ENCODE data around the gene SUMO4.
A peak's percentile ranks its signal among the peaks of the same experiment; 100 is the strongest.

Gene SUMO4

GRCh38 chr6:149395185-149395584 is 4.9 kb upstream of the SUMO4 start (continued):
- TF ChIP-seq, protein P1, sequence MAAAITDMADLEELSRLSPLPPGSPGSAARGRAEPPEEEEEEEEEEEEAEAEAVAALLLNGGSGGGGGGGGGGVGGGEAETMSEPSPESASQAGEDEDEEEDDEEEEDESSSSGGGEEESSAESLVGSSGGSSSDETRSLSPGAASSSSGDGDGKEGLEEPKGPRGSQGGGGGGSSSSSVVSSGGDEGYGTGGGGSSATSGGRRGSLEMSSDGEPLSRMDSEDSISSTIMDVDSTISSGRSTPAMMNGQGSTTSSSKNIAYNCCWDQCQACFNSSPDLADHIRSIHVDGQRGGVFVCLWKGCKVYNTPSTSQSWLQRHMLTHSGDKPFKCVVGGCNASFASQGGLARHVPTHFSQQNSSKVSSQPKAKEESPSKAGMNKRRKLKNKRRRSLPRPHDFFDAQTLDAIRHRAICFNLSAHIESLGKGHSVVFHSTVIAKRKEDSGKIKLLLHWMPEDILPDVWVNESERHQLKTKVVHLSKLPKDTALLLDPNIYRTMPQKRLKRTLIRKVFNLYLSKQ (tag by site-specific recombination; IDR thresholded peaks at IDR 0.05; ENCODE audit: borderline replicate concordance): no peak
- TF ChIP-seq RBAK (tag by site-specific recombination; IDR thresholded peaks at IDR 0.05) (no peak), FEZF1 (tag by site-specific recombination; IDR thresholded peaks at IDR 0.05) (no peak), KLF10 (tag by site-specific recombination; IDR thresholded peaks at IDR 0.05) (no peak), ZNF132 (tag by site-specific recombination; IDR thresholded peaks at IDR 0.05; ENCODE audit: borderline replicate concordance) (no peak)
- TF ChIP-seq, protein P2, sequence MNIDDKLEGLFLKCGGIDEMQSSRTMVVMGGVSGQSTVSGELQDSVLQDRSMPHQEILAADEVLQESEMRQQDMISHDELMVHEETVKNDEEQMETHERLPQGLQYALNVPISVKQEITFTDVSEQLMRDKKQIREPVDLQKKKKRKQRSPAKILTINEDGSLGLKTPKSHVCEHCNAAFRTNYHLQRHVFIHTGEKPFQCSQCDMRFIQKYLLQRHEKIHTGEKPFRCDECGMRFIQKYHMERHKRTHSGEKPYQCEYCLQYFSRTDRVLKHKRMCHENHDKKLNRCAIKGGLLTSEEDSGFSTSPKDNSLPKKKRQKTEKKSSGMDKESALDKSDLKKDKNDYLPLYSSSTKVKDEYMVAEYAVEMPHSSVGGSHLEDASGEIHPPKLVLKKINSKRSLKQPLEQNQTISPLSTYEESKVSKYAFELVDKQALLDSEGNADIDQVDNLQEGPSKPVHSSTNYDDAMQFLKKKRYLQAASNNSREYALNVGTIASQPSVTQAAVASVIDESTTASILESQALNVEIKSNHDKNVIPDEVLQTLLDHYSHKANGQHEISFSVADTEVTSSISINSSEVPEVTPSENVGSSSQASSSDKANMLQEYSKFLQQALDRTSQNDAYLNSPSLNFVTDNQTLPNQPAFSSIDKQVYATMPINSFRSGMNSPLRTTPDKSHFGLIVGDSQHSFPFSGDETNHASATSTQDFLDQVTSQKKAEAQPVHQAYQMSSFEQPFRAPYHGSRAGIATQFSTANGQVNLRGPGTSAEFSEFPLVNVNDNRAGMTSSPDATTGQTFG (tag by site-specific recombination; IDR thresholded peaks at IDR 0.05; ENCODE audit: borderline replicate concordance): no peak
- TF ChIP-seq, protein P3, sequence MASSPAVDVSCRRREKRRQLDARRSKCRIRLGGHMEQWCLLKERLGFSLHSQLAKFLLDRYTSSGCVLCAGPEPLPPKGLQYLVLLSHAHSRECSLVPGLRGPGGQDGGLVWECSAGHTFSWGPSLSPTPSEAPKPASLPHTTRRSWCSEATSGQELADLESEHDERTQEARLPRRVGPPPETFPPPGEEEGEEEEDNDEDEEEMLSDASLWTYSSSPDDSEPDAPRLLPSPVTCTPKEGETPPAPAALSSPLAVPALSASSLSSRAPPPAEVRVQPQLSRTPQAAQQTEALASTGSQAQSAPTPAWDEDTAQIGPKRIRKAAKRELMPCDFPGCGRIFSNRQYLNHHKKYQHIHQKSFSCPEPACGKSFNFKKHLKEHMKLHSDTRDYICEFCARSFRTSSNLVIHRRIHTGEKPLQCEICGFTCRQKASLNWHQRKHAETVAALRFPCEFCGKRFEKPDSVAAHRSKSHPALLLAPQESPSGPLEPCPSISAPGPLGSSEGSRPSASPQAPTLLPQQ (tag by site-specific recombination; IDR thresholded peaks at IDR 0.05): no peak
- TF ChIP-seq, protein P4, sequence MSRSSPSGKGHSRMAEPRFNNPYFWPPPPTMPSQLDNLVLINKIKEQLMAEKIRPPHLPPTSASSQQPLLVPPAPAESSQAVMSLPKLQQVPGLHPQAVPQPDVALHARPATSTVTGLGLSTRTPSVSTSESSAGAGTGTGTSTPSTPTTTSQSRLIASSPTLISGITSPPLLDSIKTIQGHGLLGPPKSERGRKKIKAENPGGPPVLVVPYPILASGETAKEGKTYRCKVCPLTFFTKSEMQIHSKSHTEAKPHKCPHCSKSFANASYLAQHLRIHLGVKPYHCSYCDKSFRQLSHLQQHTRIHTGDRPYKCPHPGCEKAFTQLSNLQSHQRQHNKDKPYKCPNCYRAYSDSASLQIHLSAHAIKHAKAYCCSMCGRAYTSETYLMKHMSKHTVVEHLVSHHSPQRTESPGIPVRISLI (tag by site-specific recombination; IDR thresholded peaks at IDR 0.05): no peak
- TF ChIP-seq, protein P5, sequence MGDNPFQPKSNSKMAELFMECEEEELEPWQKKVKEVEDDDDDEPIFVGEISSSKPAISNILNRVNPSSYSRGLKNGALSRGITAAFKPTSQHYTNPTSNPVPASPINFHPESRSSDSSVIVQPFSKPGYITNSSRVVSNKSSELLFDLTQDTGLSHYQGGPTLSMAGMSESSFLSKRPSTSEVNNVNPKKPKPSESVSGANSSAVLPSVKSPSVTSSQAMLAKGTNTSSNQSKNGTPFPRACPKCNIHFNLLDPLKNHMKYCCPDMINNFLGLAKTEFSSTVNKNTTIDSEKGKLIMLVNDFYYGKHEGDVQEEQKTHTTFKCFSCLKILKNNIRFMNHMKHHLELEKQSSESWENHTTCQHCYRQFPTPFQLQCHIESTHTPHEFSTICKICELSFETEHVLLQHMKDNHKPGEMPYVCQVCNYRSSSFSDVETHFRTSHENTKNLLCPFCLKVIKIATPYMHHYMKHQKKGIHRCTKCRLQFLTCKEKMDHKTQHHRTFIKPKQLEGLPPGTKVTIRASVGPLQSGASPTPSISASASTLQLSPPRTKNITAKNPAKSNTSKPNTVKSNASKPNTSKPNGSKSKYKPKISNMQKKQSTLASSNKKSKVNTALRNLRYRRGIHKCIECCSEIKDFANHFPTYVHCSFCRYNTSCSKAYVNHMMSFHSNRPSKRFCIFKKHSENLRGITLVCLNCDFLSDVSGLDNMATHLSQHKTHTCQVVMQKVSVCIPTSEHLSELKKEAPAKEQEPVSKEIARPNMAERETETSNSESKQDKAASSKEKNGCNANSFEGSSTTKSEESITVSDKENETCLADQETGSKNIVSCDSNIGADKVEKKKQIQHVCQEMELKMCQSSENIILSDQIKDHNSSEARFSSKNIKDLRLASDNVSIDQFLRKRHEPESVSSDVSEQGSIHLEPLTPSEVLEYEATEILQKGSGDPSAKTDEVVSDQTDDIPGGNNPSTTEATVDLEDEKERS (tag by site-specific recombination; IDR thresholded peaks at IDR 0.05): no peak

DNA sequence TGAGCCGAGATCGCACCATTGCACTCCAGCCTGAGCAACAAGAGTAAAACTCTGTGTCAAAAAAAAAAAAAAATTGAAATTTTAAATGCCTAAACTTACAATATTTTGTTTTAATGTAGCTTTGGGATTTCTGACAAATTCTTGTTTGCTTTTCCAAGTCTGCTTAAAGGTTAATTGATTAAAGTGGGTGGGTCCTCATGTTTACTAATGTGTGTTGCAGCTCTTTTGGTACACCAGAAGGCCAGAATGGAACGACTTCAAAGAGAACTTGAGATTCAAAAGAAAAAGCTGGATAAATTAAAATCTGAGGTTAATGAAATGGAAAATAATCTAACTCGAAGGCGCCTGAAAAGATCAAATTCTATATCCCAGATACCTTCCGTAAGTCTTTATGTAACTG is 2.7 kb upstream of the SUMO4 start:
- TF ChIP-seq KLF9 (tag by site-specific recombination; IDR thresholded peaks at IDR 0.05; ENCODE audit: low read depth) (no peak), ZSCAN30 (tag by site-specific recombination; IDR thresholded peaks at IDR 0.05) (no peak), ZBTB7A (tag by site-specific recombination; IDR thresholded peaks at IDR 0.05; ENCODE audit: low read depth) (no peak)
- Histone ChIP-seq H3K9me3 (ENCODE audit: control insufficient read depth, insufficient read depth, low read depth, low read length) (no peaks in the 10 kb centered on the region), H3K4me3 (ENCODE audit: low read depth, low read length) (no peak overlapping the region), H3K27ac (ENCODE audit: extremely low read depth, low read depth, low read length) (no peak overlapping the region), H3K36me3 (ENCODE audit: control insufficient read depth in 2 of 2, insufficient read depth in 1 of 2, low read length in 2 of 2) (peaks cover 31 to 40% of the 10 kb centered on the region in 2 experiments), H3K4me1 (ENCODE audit: control insufficient read depth, insufficient read depth, low read length) (no peaks in the 10 kb centered on the region)
- ChIA-PET CTCF (interaction anchor here (1.4 to 1.6 kb wide), 2 partner anchors 22 to 35 kb away, joined by 3 to 5 read pairs; no protein-coding TSS in a partner anchor), POLR2A (no interaction called here)

- TF ChIP-seq ZNF776 (tag by site-specific recombination; IDR thresholded peaks at IDR 0.05; ENCODE audit: borderline replicate concordance) (no peak), ZNF341 (tag by site-specific recombination; IDR thresholded peaks at IDR 0.05; ENCODE audit: low read depth) (0 out of 2 replicates have a peak, but pooled peaks have one; percentile 10)
- Histone ChIP-seq H3K36me3 (ENCODE audit: control insufficient read depth in 2 of 2, insufficient read depth in 1 of 2, low read length in 2 of 2) (peaks cover 33 to 37% of the 10 kb centered on the region in 2 experiments), H3K27ac (ENCODE audit: extremely low read depth, low read depth, low read length) (no peak overlapping the region), H3K4me1 (ENCODE audit: control insufficient read depth, insufficient read depth, low read length) (no peaks in the 10 kb centered on the region), H3K4me3 (ENCODE audit: low read depth, low read length) (no peak overlapping the region), H3K9me3 (ENCODE audit: control insufficient read depth, insufficient read depth, low read depth, low read length) (no peaks in the 10 kb centered on the region)
- POLR2A ChIA-PET: no interaction called here
- CTCF ChIA-PET: no interaction called here
These were observed 3.5 kb downstream of the SUMO4 start for GRCh38 chr6:149403534-149403933.
